Mucosa of descending colon (tissue), 3 donors: ENCODE measurements around the gene DAPK3. TPM values are rescaled to one million over a fixed set of nuclear protein-coding genes. Genes with fewer than 3 reads are reported as not detected.

ENCODE experiments used
- ATAC-seq: fragments of 200-7000 bp; cut with Tn5 transposase; one replicate; pipeline ENCODE4 v1.9.1; 2020; ENCODE audit warnings: mild to moderate bottlenecking, moderate library complexity
- DNase-seq, 3 donors: peaks; one replicate each; pipeline ENCODE4 v3.0.0-alpha.2; 2020
- H3K36me3 ChIP-seq: fragments of 200-600 bp; one replicate; pipeline ENCODE4 v1.8.0; 2021; ENCODE audit warnings: low read depth, mild to moderate bottlenecking
- H3K4me1 ChIP-seq: fragments of 200-600 bp; one replicate; pipeline ENCODE4 v1.8.0; 2021; ENCODE audit warnings: low read depth, mild to moderate bottlenecking
- H3K4me3 ChIP-seq: fragments of 200-600 bp; one replicate; pipeline ENCODE4 v1.8.0; 2021; ENCODE audit warnings: mild to moderate bottlenecking
- H3K9me3 ChIP-seq: fragments of 200-600 bp; one replicate; pipeline ENCODE4 v1.8.0; 2021; ENCODE audit warnings: mild to moderate bottlenecking
- CTCF ChIP-seq: fragments of 200-600 bp; IDR thresholded peaks from one replicate; pipeline ENCODE4 v1.8.0; 2022; ENCODE audit warnings: antibody characterized with exemption, mild to moderate bottlenecking
- intact Hi-C, 2 donors: fragments of 100-400 bp; cut with DNase I in 1 of 2; cut with micrococcal nuclease in 1 of 2; formaldehyde crosslinking; loops; one replicate each; pipeline versions ENCODE4 v1.11.0 to v1.11.1; 2022; cut with DNase I, micrococcal nuclease
- total RNA-seq, 3 donors: library from RNA; stranded (reverse); fragmentation: NEBNext Ultra II Directional in 2 of 3; extraction: Animal tissue kit (Norgen Biotek cat#: 25700) in 2 of 3; gene quantifications; one replicate each; pipeline versions ENCODE4 v1.2.1 to v1.2.4, GENCODE V29; 2021 to 2023
- donor health status: DM: no; HTN: no; CAD: no; lungs with moderate emphysema.
- donor health status: DM: no; HTN: no; CAD: no.
- donor health status: DM: no; HTN: yes; CAD: no.

DAPK3 gene
- total RNA-seq, 3 donors from 2014 or later = 51.3 to 121 (median 56.9) TPM

GRCh38 chr19:3964256-3965194 lies 6.4 kb downstream of the DAPK3 start:
- H3K9me3 ChIP-seq = no peaks in the 10 kb centered on the region
- ATAC-seq = no peak
- no peak for DNase-seq
- H3K36me3 ChIP-seq = peaks cover 14% of the 10 kb centered on the region
- no peak for TF ChIP-seq CTCF
- H3K4me3 ChIP-seq = no peak overlapping the region
- intact Hi-C loops = no loop called here
- peaks cover 30% of the 10 kb centered on the region for H3K4me1 ChIP-seq

- Histone ChIP-seq H3K36me3 (peaks cover 22% of the 10 kb centered on the region), H3K4me3 (no peak overlapping the region), H3K9me3 (no peaks in the 10 kb centered on the region), H3K4me1 (peaks cover 22% of the 10 kb centered on the region)
- no peak for TF ChIP-seq CTCF
- intact Hi-C loops = no loop called here
- ATAC-seq (no peak), DNase-seq (no peak)
These were observed 7.2 kb downstream of the DAPK3 start for GRCh38 chr19:3963458-3964255.

GRCh38 chr19:3961007-3961406 lies 9.9 kb downstream of the DAPK3 start:
- no peak for ATAC-seq
- Histone ChIP-seq H3K4me1 (peaks cover 3% of the 10 kb centered on the region), H3K9me3 (no peaks in the 10 kb centered on the region), H3K4me3 (no peak overlapping the region), H3K36me3 (peaks cover 28% of the 10 kb centered on the region)
- DNase-seq = no peak
- intact Hi-C loops = no loop called here
- TF ChIP-seq CTCF = no peak

GRCh38 chr19:3959766-3960131 lies 11.2 kb downstream of the DAPK3 start:
- Histone ChIP-seq H3K4me1 (no peaks in the 10 kb centered on the region), H3K9me3 (no peaks in the 10 kb centered on the region), H3K36me3 (peaks cover 28% of the 10 kb centered on the region), H3K4me3 (no peak overlapping the region)
- ATAC-seq = no peak
- intact Hi-C loops = no loop called here
- TF ChIP-seq CTCF = no peak
- DNase-seq = no peak

- ATAC-seq (peak; percentile 12), DNase-seq (no peak)
- H3K4me3 ChIP-seq = no peak overlapping the region
- no peak for TF ChIP-seq CTCF
- intact Hi-C loops = no loop called here
- peaks cover 28% of the 10 kb centered on the region for H3K36me3 ChIP-seq
- no peaks in the 10 kb centered on the region for H3K4me1 ChIP-seq
- H3K9me3 ChIP-seq = no peaks in the 10 kb centered on the region
These were observed 11.8 kb downstream of the DAPK3 start for GRCh38 chr19:3958836-3959765.
